GM21529 (cell line): Measurements from ENCODE around the gene USP6NL.

ENCODE experiments used
- ATAC-seq: cut with Tn5 transposase; IDR thresholded peaks from one replicate; pipeline ENCODE4 v1.9.1; 2021; ENCODE audit not compliant: unreplicated experiment

Gene USP6NL

GRCh38 chr10:11553773-11554381, 57.6 kb downstream of the USP6NL start:
- peak; percentile 80 for ATAC-seq

GRCh38 chr10:11551916-11552602, 59.4 kb downstream of the USP6NL start:
- no peak for ATAC-seq

- ATAC-seq, result no peak
Observed at GRCh38 chr10:11551104-11551503, 60.3 kb downstream of the USP6NL start.

GRCh38 chr10:11548768-11549099, 62.7 kb downstream of the USP6NL start:
- ATAC-seq, result no peak

GRCh38 chr10:11548065-11548767, 63.2 kb downstream of the USP6NL start:
- ATAC-seq, result no peak

- no peak for ATAC-seq
Observed at GRCh38 chr10:11546581-11546980, 64.9 kb downstream of the USP6NL start.

GRCh38 chr10:11541296-11541695, 70.2 kb downstream of the USP6NL start:
- ATAC-seq, result no peak

GRCh38 chr10:11539191-11539868, 72.1 kb downstream of the USP6NL start:
- ATAC-seq, result no peak

- no peak for ATAC-seq
Observed at GRCh38 chr10:11538834-11539190, 72.6 kb downstream of the USP6NL start.

GRCh38 chr10:11536228-11536627, 75.2 kb downstream of the USP6NL start:
- ATAC-seq, result no peak

- ATAC-seq, result peak; percentile 42
Observed at GRCh38 chr10:11535346-11535959, 76.0 kb downstream of the USP6NL start.

- ATAC-seq, result no peak
Observed at GRCh38 chr10:11533328-11533781, 78.1 kb downstream of the USP6NL start.

- no peak for ATAC-seq
Observed at GRCh38 chr10:11532306-11532705, 79.1 kb downstream of the USP6NL start.

GRCh38 chr10:11530806-11531205, 80.6 kb downstream of the USP6NL start:
- ATAC-seq, result no peak

GRCh38 chr10:11529276-11529903, 82.1 kb downstream of the USP6NL start:
- no peak for ATAC-seq

- no peak for ATAC-seq
Observed at GRCh38 chr10:11528286-11528685, 83.2 kb downstream of the USP6NL start.

GRCh38 chr10:11527691-11528255, 83.7 kb downstream of the USP6NL start:
- no peak for ATAC-seq

- no peak for ATAC-seq
Observed at GRCh38 chr10:11527068-11527467, 84.4 kb downstream of the USP6NL start.

- no peak for ATAC-seq
Observed at GRCh38 chr10:11525503-11525902, 85.9 kb downstream of the USP6NL start.

- ATAC-seq, result no peak
Observed at GRCh38 chr10:11522821-11523245, 88.6 kb downstream of the USP6NL start.
